HEK293 (cell line): ENCODE results near the gene TMEM151A.

Source experiments
- CTCF ChIP-seq: fragments of 450-650 bp; formaldehyde crosslinking; IDR thresholded peaks from 2 replicates; pipeline ENCODE4 v1.5.1; 2016; ENCODE audit warnings: missing biosample characterization, missing genetic modification characterization
- HOXA7 ChIP-seq: sonication (generic); formaldehyde crosslinking; IDR thresholded peaks from 2 replicates; pipeline ENCODE4 v1.8.1; 2022; ENCODE audit warnings: missing genetic modification reagents, borderline replicate concordance
- ZBTB11 ChIP-seq: fragments of 450-650 bp; formaldehyde crosslinking; conservative IDR thresholded peaks from 2 replicates; pipeline ENCODE4 v1.5.1; 2016; ENCODE audit warnings: low read depth, missing biosample characterization, missing genetic modification characterization
- ZBTB8A ChIP-seq: fragments of 450-650 bp; formaldehyde crosslinking; IDR thresholded peaks from 2 replicates; pipeline ENCODE4 v1.5.1; 2016; ENCODE audit warnings: missing biosample characterization, missing genetic modification characterization
- ZNF132 ChIP-seq: fragments of 450-650 bp; formaldehyde crosslinking; IDR thresholded peaks from 2 replicates; pipeline ENCODE4 v1.5.1; 2017; ENCODE audit warnings: missing biosample characterization, missing genetic modification characterization, borderline replicate concordance
- ZNF274 ChIP-seq, 2 experiments: fragments of 200-500 bp in 1 of 2; fragments of 450-650 bp in 1 of 2; sonication (Bioruptor generic) in 1 of 2; formaldehyde crosslinking in 1 of 2; IDR thresholded peaks; 2 replicates each; pipeline versions ENCODE4 v1.5.1 to v1.6.1; 2014 to 2016; ENCODE audit warnings: borderline replicate concordance in 1 of 2, inconsistent platforms in 1 of 2, low read length in 1 of 2, missing biosample characterization in 1 of 2, missing genetic modification characterization in 1 of 2
- ZNF362 ChIP-seq: fragments of 450-650 bp; formaldehyde crosslinking; IDR thresholded peaks from 2 replicates; pipeline ENCODE4 v1.5.1; 2016; ENCODE audit warnings: missing biosample characterization, missing genetic modification characterization
- ZNF777 ChIP-seq: fragments of 450-650 bp; formaldehyde crosslinking; IDR thresholded peaks from 2 replicates; pipeline ENCODE4 v1.5.1; 2017; ENCODE audit warnings: missing biosample characterization, missing genetic modification characterization, borderline replicate concordance
- TF ChIP-seq, protein P1 (sequence below): fragments of 450-650 bp; formaldehyde crosslinking; IDR thresholded peaks from 2 replicates; pipeline ENCODE4 v1.5.1; 2016; ENCODE audit warnings: missing biosample characterization, missing genetic modification characterization
- TF ChIP-seq, protein P2 (sequence below): fragments of 450-650 bp; formaldehyde crosslinking; conservative IDR thresholded peaks from 2 replicates; pipeline ENCODE4 v1.5.1; 2016; ENCODE audit warnings: low read depth, missing biosample characterization, missing genetic modification characterization
- TF ChIP-seq, protein P3 (sequence below): fragments of 450-650 bp; formaldehyde crosslinking; IDR thresholded peaks from 2 replicates; pipeline ENCODE4 v1.5.1; 2017; ENCODE audit warnings: missing biosample characterization, missing genetic modification characterization

- no peak for TF ChIP-seq CTCF
- TF ChIP-seq ZNF274 (IDR thresholded peaks at IDR 0.05; ENCODE audit: low read length): no peak
- no peak for TF ChIP-seq ZNF274 (tag by site-specific recombination; IDR thresholded peaks at IDR 0.05; ENCODE audit: borderline replicate concordance)
- TF ChIP-seq, protein P1, sequence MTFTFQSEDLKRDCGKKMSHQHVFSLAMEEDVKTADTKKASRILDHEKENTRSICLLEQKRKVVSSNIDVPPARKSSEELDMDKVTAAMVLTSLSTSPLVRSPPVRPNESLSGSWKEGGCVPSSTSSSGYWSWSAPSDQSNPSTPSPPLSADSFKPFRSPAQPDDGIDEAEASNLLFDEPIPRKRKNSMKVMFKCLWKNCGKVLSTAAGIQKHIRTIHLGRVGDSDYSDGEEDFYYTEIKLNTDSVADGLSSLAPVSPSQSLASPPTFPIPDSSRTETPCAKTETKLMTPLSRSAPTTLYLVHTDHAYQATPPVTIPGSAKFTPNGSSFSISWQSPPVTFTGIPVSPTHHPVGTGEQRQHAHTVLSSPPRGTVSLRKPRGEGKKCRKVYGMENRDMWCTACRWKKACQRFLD (tag by site-specific recombination): no peak
- no peak for TF ChIP-seq ZBTB8A
- no peak for TF ChIP-seq ZBTB11 (tag by site-specific recombination)
- TF ChIP-seq HOXA7 (CRISPR knock-in tag): no peak
- TF ChIP-seq, protein P2, sequence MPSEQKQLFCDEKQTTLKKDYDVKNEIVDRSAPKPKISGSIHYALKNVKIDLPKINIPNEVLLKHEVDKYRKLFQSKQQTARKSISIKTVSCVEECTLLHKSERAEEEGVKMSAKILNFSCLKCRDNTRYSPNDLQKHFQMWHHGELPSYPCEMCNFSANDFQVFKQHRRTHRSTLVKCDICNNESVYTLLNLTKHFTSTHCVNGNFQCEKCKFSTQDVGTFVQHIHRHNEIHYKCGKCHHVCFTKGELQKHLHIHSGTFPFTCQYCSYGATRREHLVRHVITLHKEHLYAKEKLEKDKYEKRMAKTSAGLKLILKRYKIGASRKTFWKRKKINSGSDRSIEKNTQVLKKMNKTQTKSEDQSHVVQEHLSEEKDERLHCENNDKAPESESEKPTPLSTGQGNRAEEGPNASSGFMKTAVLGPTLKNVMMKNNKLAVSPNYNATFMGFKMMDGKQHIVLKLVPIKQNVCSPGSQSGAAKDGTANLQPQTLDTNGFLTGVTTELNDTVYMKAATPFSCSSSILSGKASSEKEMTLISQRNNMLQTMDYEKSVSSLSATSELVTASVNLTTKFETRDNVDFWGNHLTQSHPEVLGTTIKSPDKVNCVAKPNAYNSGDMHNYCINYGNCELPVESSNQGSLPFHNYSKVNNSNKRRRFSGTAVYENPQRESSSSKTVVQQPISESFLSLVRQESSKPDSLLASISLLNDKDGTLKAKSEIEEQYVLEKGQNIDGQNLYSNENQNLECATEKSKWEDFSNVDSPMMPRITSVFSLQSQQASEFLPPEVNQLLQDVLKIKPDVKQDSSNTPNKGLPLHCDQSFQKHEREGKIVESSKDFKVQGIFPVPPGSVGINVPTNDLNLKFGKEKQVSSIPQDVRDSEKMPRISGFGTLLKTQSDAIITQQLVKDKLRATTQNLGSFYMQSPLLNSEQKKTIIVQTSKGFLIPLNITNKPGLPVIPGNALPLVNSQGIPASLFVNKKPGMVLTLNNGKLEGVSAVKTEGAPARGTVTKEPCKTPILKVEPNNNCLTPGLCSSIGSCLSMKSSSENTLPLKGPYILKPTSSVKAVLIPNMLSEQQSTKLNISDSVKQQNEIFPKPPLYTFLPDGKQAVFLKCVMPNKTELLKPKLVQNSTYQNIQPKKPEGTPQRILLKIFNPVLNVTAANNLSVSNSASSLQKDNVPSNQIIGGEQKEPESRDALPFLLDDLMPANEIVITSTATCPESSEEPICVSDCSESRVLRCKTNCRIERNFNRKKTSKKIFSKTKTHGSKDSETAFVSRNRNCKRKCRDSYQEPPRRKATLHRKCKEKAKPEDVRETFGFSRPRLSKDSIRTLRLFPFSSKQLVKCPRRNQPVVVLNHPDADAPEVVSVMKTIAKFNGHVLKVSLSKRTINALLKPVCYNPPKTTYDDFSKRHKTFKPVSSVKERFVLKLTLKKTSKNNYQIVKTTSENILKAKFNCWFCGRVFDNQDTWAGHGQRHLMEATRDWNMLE (tag by site-specific recombination): no peak
- TF ChIP-seq, protein P3, sequence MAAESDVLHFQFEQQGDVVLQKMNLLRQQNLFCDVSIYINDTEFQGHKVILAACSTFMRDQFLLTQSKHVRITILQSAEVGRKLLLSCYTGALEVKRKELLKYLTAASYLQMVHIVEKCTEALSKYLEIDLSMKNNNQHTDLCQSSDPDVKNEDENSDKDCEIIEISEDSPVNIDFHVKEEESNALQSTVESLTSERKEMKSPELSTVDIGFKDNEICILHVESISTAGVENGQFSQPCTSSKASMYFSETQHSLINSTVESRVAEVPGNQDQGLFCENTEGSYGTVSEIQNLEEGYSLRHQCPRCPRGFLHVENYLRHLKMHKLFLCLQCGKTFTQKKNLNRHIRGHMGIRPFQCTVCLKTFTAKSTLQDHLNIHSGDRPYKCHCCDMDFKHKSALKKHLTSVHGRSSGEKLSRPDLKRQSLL (tag by site-specific recombination): no peak
- no peak for TF ChIP-seq ZNF777 (tag by site-specific recombination)
- TF ChIP-seq ZNF132 (tag by site-specific recombination): no peak
- no peak for TF ChIP-seq ZNF362 (tag by site-specific recombination)
These were observed 1.0 kb downstream of the TMEM151A start for GRCh38 chr11:66292543-66293332.
